IMR-90 (cell line): ENCODE measurements around the gene SH3TC1. TPM values are rescaled to one million over a fixed set of nuclear protein-coding genes. Genes with fewer than 3 reads are reported as not detected.

ENCODE experiments used
- ATAC-seq: fragments of 200-7000 bp; cut with Tn5 transposase; 2 replicates; pipeline ENCODE4 v1.9.1; 2020; ENCODE audit warnings: low read depth, mild to moderate bottlenecking, moderate library complexity
- BruUV-seq: library from RNA; stranded (reverse); fragments of 400-500 nt; replicated peaks from 2 replicates; lab custom pipeline; 2021; lab: Mats Ljungman, UMichigan
- CTCF ChIA-PET: fragments of 300-600 bp; formaldehyde crosslinking; extraction: SDS; loops from one replicate; lab custom pipeline; 2021; ENCODE audit warnings: antibody characterized with exemption; lab: Yijun Ruan, JAX
- POLR2A ChIA-PET: fragments of 300-600 bp; sonication (Branson Sonifier 250); formaldehyde crosslinking; loops from one replicate; lab custom pipeline; 2022; ENCODE audit warnings: antibody characterized with exemption; ENCODE audit not compliant: unreplicated experiment; lab: Charles Lee
- DNase-seq: peaks from one replicate; pipeline ENCODE4 v3.0.0; 2013
- H2AFZ ChIP-seq: replicated peaks from 2 replicates; pipeline ENCODE3; 2013; ENCODE audit warnings: low read length, mild to moderate bottlenecking; ENCODE audit not compliant: poor library complexity
- H2AK5ac ChIP-seq: 2 replicates; pipeline ENCODE4 v1.6.1; 2013; ENCODE audit warnings: low read depth, low read length, inconsistent platforms
- H2AK9ac ChIP-seq: replicated peaks from 2 replicates; pipeline ENCODE3; 2013; ENCODE audit warnings: mild to moderate bottlenecking, low read depth, low read length, moderate library complexity; ENCODE audit not compliant: poor library complexity
- H2BK120ac ChIP-seq: 2 replicates; pipeline ENCODE4 v1.6.1; 2013; ENCODE audit warnings: low read depth, low read length, inconsistent platforms
- H2BK15ac ChIP-seq: 3 replicates; pipeline ENCODE4 v1.6.1; 2013; ENCODE audit warnings: low read depth, low read length, inconsistent platforms
- H2BK20ac ChIP-seq: 2 replicates; pipeline ENCODE4 v1.6.1; 2013; ENCODE audit warnings: low read depth, mild to moderate bottlenecking, inconsistent platforms, low read length, moderate library complexity
- H2BK5ac ChIP-seq: 2 replicates; pipeline ENCODE4 v1.6.1; 2013; ENCODE audit warnings: mild to moderate bottlenecking, low read depth, low read length, inconsistent platforms; ENCODE audit not compliant: poor library complexity, severe bottlenecking
- H3K14ac ChIP-seq: replicated peaks from 2 replicates; pipeline ENCODE4 v1.6.1; 2013; ENCODE audit warnings: low read depth, low read length, inconsistent platforms
- H3K18ac ChIP-seq: 2 replicates; pipeline ENCODE4 v1.6.1; 2013; ENCODE audit warnings: low read depth, low read length, control low read depth
- H3K23ac ChIP-seq: 2 replicates; pipeline ENCODE4 v1.6.1; 2013; ENCODE audit warnings: low read depth, low read length, inconsistent platforms
- H3K27ac ChIP-seq: 2 replicates; pipeline ENCODE4 v1.5.1; 2013; ENCODE audit warnings: mild to moderate bottlenecking, control low read depth, low read length; ENCODE audit not compliant: insufficient read depth
- H3K27me3 ChIP-seq: 2 replicates; pipeline ENCODE4 v1.6.1; 2013; ENCODE audit warnings: low read length; ENCODE audit not compliant: control insufficient read depth, insufficient read depth
- H3K36me3 ChIP-seq: 2 replicates; pipeline ENCODE4 v1.6.1; 2013; ENCODE audit warnings: low read length, mixed read lengths; ENCODE audit not compliant: control insufficient read depth, insufficient read depth
- H3K4ac ChIP-seq: 2 replicates; pipeline ENCODE4 v1.6.1; 2013; ENCODE audit warnings: low read depth, low read length, inconsistent platforms
- H3K4me1 ChIP-seq: 2 replicates; pipeline ENCODE4 v1.6.1; 2013; ENCODE audit warnings: low read length, mixed read lengths; ENCODE audit not compliant: control insufficient read depth, insufficient read depth
- H3K4me2 ChIP-seq: 2 replicates; pipeline ENCODE4 v1.6.1; 2013; ENCODE audit warnings: low read depth, mild to moderate bottlenecking, control low read depth, low read length, moderate library complexity
- H3K4me3 ChIP-seq: 2 replicates; pipeline ENCODE4 v1.5.1; 2013; ENCODE audit warnings: low read depth, mild to moderate bottlenecking, control low read depth, low read length, moderate library complexity; ENCODE audit not compliant: insufficient read depth
- H3K56ac ChIP-seq: 2 replicates; pipeline ENCODE4 v1.6.1; 2013; ENCODE audit warnings: low read length, inconsistent platforms; ENCODE audit not compliant: insufficient read depth; ENCODE audit errors: extremely low read depth
- H3K79me1 ChIP-seq, 2 experiments: 2 replicates each; pipeline ENCODE4 v1.6.1; 2013; ENCODE audit warnings: low read length in 2 of 2, inconsistent platforms in 1 of 2, low read depth in 1 of 2
- H3K9ac ChIP-seq: 2 replicates; pipeline ENCODE4 v1.6.1; 2013; ENCODE audit warnings: low read depth, low read length, control low read depth
- H3K9me1 ChIP-seq: 2 replicates; pipeline ENCODE4 v1.6.1; 2013; ENCODE audit warnings: low read length, inconsistent platforms; ENCODE audit not compliant: insufficient read depth
- H3K9me3 ChIP-seq: 2 replicates; pipeline ENCODE4 v1.6.1; 2013; ENCODE audit warnings: low read length; ENCODE audit not compliant: control insufficient read depth, insufficient read depth
- H4K20me1 ChIP-seq: 2 replicates; pipeline ENCODE4 v1.6.1; 2013; ENCODE audit warnings: low read length, inconsistent platforms; ENCODE audit not compliant: insufficient read depth
- H4K5ac ChIP-seq: 2 replicates; pipeline ENCODE4 v1.6.1; 2013; ENCODE audit warnings: mild to moderate bottlenecking, low read depth, low read length, control low read depth
- H4K8ac ChIP-seq, 2 experiments: 2 replicates each; pipeline ENCODE4 v1.6.1; 2013; ENCODE audit warnings: low read depth in 2 of 2, low read length in 2 of 2, control low read depth in 1 of 2, inconsistent platforms in 1 of 2
- H4K91ac ChIP-seq: 2 replicates; pipeline ENCODE4 v1.6.1; 2013; ENCODE audit warnings: low read depth, low read length, inconsistent platforms; ENCODE audit not compliant: insufficient read depth
- CEBPB ChIP-seq: IDR thresholded peaks from 2 replicates; pipeline ENCODE4 v1.6.1; 2012; ENCODE audit warnings: low read depth, low read length, improper control_type of control experiment
- FOS ChIP-seq: fragments of 150-350 bp; IDR thresholded peaks from 2 replicates; pipeline ENCODE4 v1.6.1; 2016; ENCODE audit warnings: low read depth, low read length
- MAZ ChIP-seq: IDR thresholded peaks from 2 replicates; pipeline ENCODE4 v1.6.1; 2012; ENCODE audit warnings: low read depth, mild to moderate bottlenecking, low read length, improper control_type of control experiment, moderate library complexity, borderline replicate concordance
- MXI1 ChIP-seq: IDR thresholded peaks from 2 replicates; pipeline ENCODE4 v1.6.1; 2012; ENCODE audit warnings: low read depth, mild to moderate bottlenecking, low read length, moderate library complexity, borderline replicate concordance
- NFE2L2 ChIP-seq: fragments of 150-350 bp; IDR thresholded peaks from 2 replicates; pipeline ENCODE4 v1.6.1; 2016; ENCODE audit warnings: low read depth, mild to moderate bottlenecking, low read length
- POLR2A ChIP-seq: IDR thresholded peaks from 2 replicates; pipeline ENCODE4 v1.6.1; 2012; ENCODE audit warnings: mild to moderate bottlenecking, low read depth, low read length
- RAD21 ChIP-seq: IDR thresholded peaks from 2 replicates; pipeline ENCODE4 v1.6.1; 2012; ENCODE audit warnings: low read length, improper control_type of control experiment
- RFX5 ChIP-seq: IDR thresholded peaks from 2 replicates; pipeline ENCODE4 v1.8.0; 2012; ENCODE audit warnings: low read depth, mild to moderate bottlenecking, low read length, moderate library complexity
- SMC3 ChIP-seq: fragments of 150-350 bp; IDR thresholded peaks from 2 replicates; pipeline ENCODE4 v1.6.1; 2016; ENCODE audit warnings: low read depth, mild to moderate bottlenecking, antibody characterized with exemption, low read length, moderate library complexity
- USF2 ChIP-seq: fragments of 150-350 bp; IDR thresholded peaks from 2 replicates; pipeline ENCODE4 v1.6.1; 2017; ENCODE audit warnings: mild to moderate bottlenecking, antibody characterized with exemption, low read length, low read depth
- WGBS, 2 experiments: methylation state at CpG; one replicate each; pipeline versions ENCODE4 v1.1.5 to v1.1.7; 2013; ENCODE audit warnings: missing lambda C conversion rate in 2 of 2; ENCODE audit not compliant: insufficient read length in 1 of 2; ENCODE audit errors: extremely low coverage in 2 of 2; 5-methylcytosine and 5-hydroxymethylcytosine counted together
- dilution Hi-C: fragments of 300-500 bp; cut with HindIII; formaldehyde crosslinking; loops from one replicate; pipeline ENCODE4 v1.14.3; 2018; ENCODE audit warnings: low sequenced_read_pairs; ENCODE audit not compliant: unreplicated experiment
- in situ Hi-C: fragments of 300-500 bp; cut with MboI; formaldehyde crosslinking; loops from 3 replicates; pipeline ENCODE4 v1.14.3; 2019; ENCODE audit warnings: low sequenced_read_pairs, inconsistent platforms, mixed read lengths
- intact Hi-C: fragments of 100-400 bp; cut with micrococcal nuclease; formaldehyde crosslinking; loops from 2 replicates; pipeline ENCODE4 v1.10.0; 2022
- polyA plus RNA-seq, 3 experiments: library from polyadenylated mRNA; depleted of rRNA; stranded (reverse); fragments of >200 nt; gene quantifications; 2 replicates each; pipeline ENCODE4 v1.2.3, GENCODE V29; 2012; ENCODE audit warnings: low replicate concordance in 1 of 3
- total RNA-seq: library from RNA; depleted of rRNA; stranded (reverse); fragments of >200 nt; gene quantifications from 2 replicates; pipeline ENCODE4 v1.2.3, GENCODE V29; 2012
- TF ChIP-seq, protein P1 (sequence below): fragments of 150-350 bp; IDR thresholded peaks from 2 replicates; pipeline ENCODE4 v1.6.1; 2016; ENCODE audit warnings: low read depth, mild to moderate bottlenecking, low read length, moderate library complexity, borderline replicate concordance
- TF ChIP-seq, protein P2 (sequence below): conservative IDR thresholded peaks from 2 replicates; pipeline ENCODE4 v1.5.1; 2012; ENCODE audit warnings: mild to moderate bottlenecking, low read depth, low read length, improper control_type of control experiment

SH3TC1 gene
- total and polyA plus RNA-seq, 2 of the 4 experiments (the other 2 are of a cell fraction) = 1.6 to 2.2 TPM

DNA sequence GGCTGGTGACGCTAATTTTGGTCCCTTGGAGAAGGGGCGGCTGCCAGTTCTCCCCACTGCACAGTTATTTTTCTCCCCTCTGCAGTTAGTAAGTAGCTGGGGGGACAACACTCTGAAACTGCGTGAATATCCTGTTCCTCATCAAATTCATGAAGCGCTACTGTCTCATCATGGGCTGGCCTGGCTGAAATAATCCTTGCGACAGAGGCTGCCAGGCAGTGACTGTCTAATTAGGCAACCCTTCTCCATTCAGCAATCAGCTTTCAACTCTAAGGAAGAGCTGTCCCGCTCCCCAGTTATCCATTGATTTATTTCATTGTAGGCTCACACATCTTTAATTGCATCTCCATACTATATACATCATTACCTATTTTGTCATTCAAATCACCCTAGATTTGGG lies 8.2 kb downstream of the SH3TC1 start:
- H2BK20ac ChIP-seq = no peak overlapping the region
- H3K79me1 ChIP-seq = no peaks in the 10 kb centered on the region
- no peak overlapping the region for H3K56ac ChIP-seq
- no peak overlapping the region for H3K4me2 ChIP-seq
- no peak overlapping the region for H4K8ac ChIP-seq
- peaks cover 3% of the 10 kb centered on the region; the same call in 1 of the 2 replicates for H3K4me1 ChIP-seq
- whole genome bisulfite sequencing, 2 experiments = 88% methylated on average over 1 of the region's 6 CpGs; no CpG with 5 or more reads in 1 of the 2 experiments
- BruUV-seq = no TSS peak
- H2BK15ac ChIP-seq = no peak overlapping the region
- no peak overlapping the region for H3K27ac ChIP-seq
- no peak overlapping the region for H3K14ac ChIP-seq
- H4K5ac ChIP-seq = no peak overlapping the region
- H2AK5ac ChIP-seq = no peak overlapping the region
- H2AK9ac ChIP-seq = no peak overlapping the region
- POLR2A ChIA-PET = no interaction called here
- no peak overlapping the region for H4K91ac ChIP-seq
- H3K9me1 ChIP-seq = no peaks in the 10 kb centered on the region
- CTCF ChIA-PET = interaction anchor here (0.6 kb wide), 1 partner anchor 11 kb away, joined by 4 read pairs; no protein-coding TSS in a partner anchor
- in situ Hi-C loops (loop anchor here (25.0 kb wide), 1 partner anchor 405 kb away; no protein-coding TSS in a partner anchor), intact Hi-C loops (no loop called here), dilution Hi-C loops (no loop called here)
- no peak overlapping the region for H2BK5ac ChIP-seq
- H3K27me3 ChIP-seq = peaks cover 12% of the 10 kb centered on the region
- H2BK120ac ChIP-seq = no peak overlapping the region
- H3K23ac ChIP-seq = no peak overlapping the region
- no peak for TF ChIP-seq FOS
- TF ChIP-seq USF2 = no peak
- no peak for TF ChIP-seq POLR2A
- TF ChIP-seq, protein P1, sequence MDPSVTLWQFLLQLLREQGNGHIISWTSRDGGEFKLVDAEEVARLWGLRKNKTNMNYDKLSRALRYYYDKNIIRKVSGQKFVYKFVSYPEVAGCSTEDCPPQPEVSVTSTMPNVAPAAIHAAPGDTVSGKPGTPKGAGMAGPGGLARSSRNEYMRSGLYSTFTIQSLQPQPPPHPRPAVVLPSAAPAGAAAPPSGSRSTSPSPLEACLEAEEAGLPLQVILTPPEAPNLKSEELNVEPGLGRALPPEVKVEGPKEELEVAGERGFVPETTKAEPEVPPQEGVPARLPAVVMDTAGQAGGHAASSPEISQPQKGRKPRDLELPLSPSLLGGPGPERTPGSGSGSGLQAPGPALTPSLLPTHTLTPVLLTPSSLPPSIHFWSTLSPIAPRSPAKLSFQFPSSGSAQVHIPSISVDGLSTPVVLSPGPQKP = no peak
- no peak for TF ChIP-seq CEBPB
- TF ChIP-seq RAD21 = no peak
- no peak for TF ChIP-seq NFE2L2
- TF ChIP-seq MXI1 = no peak
- TF ChIP-seq, protein P2, sequence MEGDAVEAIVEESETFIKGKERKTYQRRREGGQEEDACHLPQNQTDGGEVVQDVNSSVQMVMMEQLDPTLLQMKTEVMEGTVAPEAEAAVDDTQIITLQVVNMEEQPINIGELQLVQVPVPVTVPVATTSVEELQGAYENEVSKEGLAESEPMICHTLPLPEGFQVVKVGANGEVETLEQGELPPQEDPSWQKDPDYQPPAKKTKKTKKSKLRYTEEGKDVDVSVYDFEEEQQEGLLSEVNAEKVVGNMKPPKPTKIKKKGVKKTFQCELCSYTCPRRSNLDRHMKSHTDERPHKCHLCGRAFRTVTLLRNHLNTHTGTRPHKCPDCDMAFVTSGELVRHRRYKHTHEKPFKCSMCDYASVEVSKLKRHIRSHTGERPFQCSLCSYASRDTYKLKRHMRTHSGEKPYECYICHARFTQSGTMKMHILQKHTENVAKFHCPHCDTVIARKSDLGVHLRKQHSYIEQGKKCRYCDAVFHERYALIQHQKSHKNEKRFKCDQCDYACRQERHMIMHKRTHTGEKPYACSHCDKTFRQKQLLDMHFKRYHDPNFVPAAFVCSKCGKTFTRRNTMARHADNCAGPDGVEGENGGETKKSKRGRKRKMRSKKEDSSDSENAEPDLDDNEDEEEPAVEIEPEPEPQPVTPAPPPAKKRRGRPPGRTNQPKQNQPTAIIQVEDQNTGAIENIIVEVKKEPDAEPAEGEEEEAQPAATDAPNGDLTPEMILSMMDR = no peak
- no peak for TF ChIP-seq MAZ
- no peak for TF ChIP-seq SMC3
- TF ChIP-seq RFX5 = no peak
- no peak overlapping the region for H3K4ac ChIP-seq
- no peaks in the 10 kb centered on the region for H4K20me1 ChIP-seq
- H3K4me3 ChIP-seq = no peak overlapping the region
- H3K36me3 ChIP-seq = no peaks in the 10 kb centered on the region
- DNase-seq (no peak), ATAC-seq (no peak)
- no peak overlapping the region for H3K18ac ChIP-seq
- H3K9ac ChIP-seq = no peak overlapping the region
- no peak overlapping the region for H2AFZ ChIP-seq
- no peaks in the 10 kb centered on the region for H3K9me3 ChIP-seq
